Measurements from ENCODE around the gene PAX3. TPM values are rescaled to one million over a fixed set of nuclear protein-coding genes. Genes with fewer than 3 reads are reported as not detected.

PAX3 gene
- total and polyA plus RNA-seq, 2 experiments from 2014 or later, result not detected

GRCh38 chr2:222302178-222303018 is 3.6 kb upstream of the PAX3 start:
- TF ChIP-seq EZH2 (IDR thresholded peaks at IDR 0.05; ENCODE audit: insufficient read depth, poor library complexity, severe bottlenecking), result no peak
- TF ChIP-seq EZH2phosphoT487 (IDR thresholded peaks at IDR 0.05; ENCODE audit: insufficient read depth, low read depth), result 0 out of 2 replicates have a peak, but pooled peaks have one; percentile 16
- no peak for DNase-seq
- Histone ChIP-seq H3K27ac (no peak overlapping the region), H3K36me3 (ENCODE audit: low read depth) (no peaks in the 10 kb centered on the region), H3K4me3 (no peak overlapping the region), H3K27me3 (replicated peaks; ENCODE audit: insufficient read depth) (peaks cover 100% of the 10 kb centered on the region), H3K79me2 (ENCODE audit: insufficient read depth) (no peaks in the 10 kb centered on the region), H3F3A (ENCODE audit: insufficient read depth) (no peaks in the 10 kb centered on the region), H3K9me3 (ENCODE audit: low read depth) (no peaks in the 10 kb centered on the region), H3K4me1 (ENCODE audit: insufficient read depth) (no peaks in the 10 kb centered on the region), H3K9me2 (ENCODE audit: insufficient read depth) (no peaks in the 10 kb centered on the region), H3K4me2 (ENCODE audit: unreplicated experiment) (no peak overlapping the region), H2AFZ (no peak overlapping the region), H4K20me1 (ENCODE audit: insufficient read depth) (no peaks in the 10 kb centered on the region), H3K9ac (no peak overlapping the region)
- in situ Hi-C loops (cut with MboI), result no loop called here
- WGBS, 2 experiments (ENCODE audit: low coverage in 1 of 2, low lambda C conversion rate in 2 of 2, missing lambda C conversion rate in 2 of 2), result 8 to 9% methylated on average over 39 of the region's 39 CpGs

GRCh38 chr2:222301796-222302118 is 3.0 kb upstream of the PAX3 start:
- Histone ChIP-seq H3F3A (ENCODE audit: insufficient read depth) (no peaks in the 10 kb centered on the region), H3K4me1 (ENCODE audit: insufficient read depth) (no peaks in the 10 kb centered on the region), H3K4me2 (ENCODE audit: unreplicated experiment) (no peak overlapping the region), H3K27me3 (replicated peaks; ENCODE audit: insufficient read depth) (peaks cover 100% of the 10 kb centered on the region), H4K20me1 (ENCODE audit: insufficient read depth) (no peaks in the 10 kb centered on the region), H3K36me3 (ENCODE audit: low read depth) (no peaks in the 10 kb centered on the region), H3K9me2 (ENCODE audit: insufficient read depth) (no peaks in the 10 kb centered on the region), H3K27ac (no peak overlapping the region), H3K79me2 (ENCODE audit: insufficient read depth) (no peaks in the 10 kb centered on the region), H3K9me3 (ENCODE audit: low read depth) (no peaks in the 10 kb centered on the region), H2AFZ (no peak overlapping the region), H3K9ac (no peak overlapping the region), H3K4me3 (no peak overlapping the region)
- 14 to 15% methylated on average over 15 to 16 of the region's 16 CpGs for WGBS, 2 experiments (ENCODE audit: low coverage in 1 of 2, low lambda C conversion rate in 2 of 2, missing lambda C conversion rate in 2 of 2)
- in situ Hi-C loops (cut with MboI), result no loop called here
- TF ChIP-seq EZH2 (IDR thresholded peaks at IDR 0.05; ENCODE audit: insufficient read depth, poor library complexity, severe bottlenecking) (no peak), EZH2phosphoT487 (IDR thresholded peaks at IDR 0.05; ENCODE audit: insufficient read depth, low read depth) (no peak)
- no peak for DNase-seq

GRCh38 chr2:222301053-222301795 is 2.4 kb upstream of the PAX3 start:
- WGBS, 2 experiments (ENCODE audit: low coverage in 1 of 2, low lambda C conversion rate in 2 of 2, missing lambda C conversion rate in 2 of 2), result 10 to 13% methylated on average over 34 of the region's 34 CpGs
- no peak for DNase-seq
- Histone ChIP-seq H3K27ac (no peak overlapping the region), H2AFZ (no peak overlapping the region), H3K9ac (no peak overlapping the region), H4K20me1 (ENCODE audit: insufficient read depth) (no peaks in the 10 kb centered on the region), H3K4me3 (no peak overlapping the region), H3K4me2 (ENCODE audit: unreplicated experiment) (no peak overlapping the region), H3K79me2 (ENCODE audit: insufficient read depth) (no peaks in the 10 kb centered on the region), H3K9me2 (ENCODE audit: insufficient read depth) (no peaks in the 10 kb centered on the region), H3K36me3 (ENCODE audit: low read depth) (no peaks in the 10 kb centered on the region), H3F3A (ENCODE audit: insufficient read depth) (no peaks in the 10 kb centered on the region), H3K27me3 (replicated peaks; ENCODE audit: insufficient read depth) (peaks cover 100% of the 10 kb centered on the region), H3K4me1 (ENCODE audit: insufficient read depth) (no peaks in the 10 kb centered on the region), H3K9me3 (ENCODE audit: low read depth) (no peaks in the 10 kb centered on the region)
- in situ Hi-C loops (cut with MboI), result no loop called here
- TF ChIP-seq EZH2 (IDR thresholded peaks at IDR 0.05; ENCODE audit: insufficient read depth, poor library complexity, severe bottlenecking) (peak; percentile 86), EZH2phosphoT487 (IDR thresholded peaks at IDR 0.05; ENCODE audit: insufficient read depth, low read depth) (no peak)

- H3K27me3 ChIP-seq (replicated peaks; ENCODE audit: insufficient read depth), result peaks cover 100% of the 10 kb centered on the region
- H3K79me2 ChIP-seq (ENCODE audit: insufficient read depth), result no peaks in the 10 kb centered on the region
- in situ Hi-C loops (cut with MboI), result no loop called here
- H3K9me3 ChIP-seq (ENCODE audit: low read depth), result no peaks in the 10 kb centered on the region
- no peaks in the 10 kb centered on the region for H3K9me2 ChIP-seq (ENCODE audit: insufficient read depth)
- 6 to 7% methylated on average over 11 of the region's 11 CpGs for WGBS, 2 experiments (ENCODE audit: low coverage in 1 of 2, low lambda C conversion rate in 2 of 2, missing lambda C conversion rate in 2 of 2)
- no peak overlapping the region for H3K4me2 ChIP-seq (ENCODE audit: unreplicated experiment)
- no peaks in the 10 kb centered on the region for H3K4me1 ChIP-seq (ENCODE audit: insufficient read depth)
- H3K4me3 ChIP-seq, result no peak overlapping the region
- no peaks in the 10 kb centered on the region for H3K36me3 ChIP-seq (ENCODE audit: low read depth)
- DNase-seq, result no peak
- no peak overlapping the region for H3K9ac ChIP-seq
- H2AFZ ChIP-seq, result no peak overlapping the region
- no peaks in the 10 kb centered on the region for H3F3A ChIP-seq (ENCODE audit: insufficient read depth)
- no peak for TF ChIP-seq EZH2 (IDR thresholded peaks at IDR 0.05; ENCODE audit: insufficient read depth, poor library complexity, severe bottlenecking)
- TF ChIP-seq EZH2phosphoT487 (IDR thresholded peaks at IDR 0.05; ENCODE audit: insufficient read depth, low read depth), result no peak
- no peaks in the 10 kb centered on the region for H4K20me1 ChIP-seq (ENCODE audit: insufficient read depth)
- H3K27ac ChIP-seq, result no peak overlapping the region
Measured at GRCh38 chr2:222300726-222301052, 1.9 kb upstream of the PAX3 start.
